GM18861 (cell line): ENCODE data around the gene UBXN2A.
"Not testable (repeated sequence)": the region's sequence is repeated elsewhere in the genome, so short reads cannot be mapped to it uniquely, and the experiment has no call there.

Experiments used
- ATAC-seq: cut with Tn5 transposase; IDR thresholded peaks from one replicate; pipeline ENCODE4 v1.9.1; 2021; ENCODE audit not compliant: unreplicated experiment

Gene UBXN2A

GRCh38 chr2:24011250-24012104 lies 71.2 kb downstream of the UBXN2A start:
- ATAC-seq: no peak

- ATAC-seq: no peak
Measured at GRCh38 chr2:24012521-24013188, 72.4 kb downstream of the UBXN2A start.

- not testable (repeated sequence) for ATAC-seq
Measured at GRCh38 chr2:24014902-24015301, 74.6 kb downstream of the UBXN2A start.

- ATAC-seq: no peak
Measured at GRCh38 chr2:24015562-24016375, 75.5 kb downstream of the UBXN2A start.

GRCh38 chr2:24016376-24016761 lies 76.1 kb downstream of the UBXN2A start:
- no peak for ATAC-seq

- ATAC-seq: no peak
Measured at GRCh38 chr2:24016853-24017703, 76.8 kb downstream of the UBXN2A start.

GRCh38 chr2:24017711-24018110 lies 77.4 kb downstream of the UBXN2A start:
- ATAC-seq: no peak

GRCh38 chr2:24018241-24018640 lies 78.0 kb downstream of the UBXN2A start:
- no peak for ATAC-seq

- ATAC-seq: no peak
Measured at GRCh38 chr2:24019729-24020128, 79.5 kb downstream of the UBXN2A start.

GRCh38 chr2:24020244-24020643 lies 80.0 kb downstream of the UBXN2A start:
- ATAC-seq: no peak

- no peak for ATAC-seq
Measured at GRCh38 chr2:24021122-24021998, 81.1 kb downstream of the UBXN2A start.

- no peak for ATAC-seq
Measured at GRCh38 chr2:24022324-24022974, 82.2 kb downstream of the UBXN2A start.

GRCh38 chr2:24022975-24023575 lies 82.8 kb downstream of the UBXN2A start:
- ATAC-seq: no peak

GRCh38 chr2:24024018-24024417 lies 83.8 kb downstream of the UBXN2A start:
- no peak for ATAC-seq

- no peak for ATAC-seq
Measured at GRCh38 chr2:24024996-24025663, 84.9 kb downstream of the UBXN2A start.

- no peak for ATAC-seq
Measured at GRCh38 chr2:24026233-24026632, 86.0 kb downstream of the UBXN2A start.

- no peak for ATAC-seq
Measured at GRCh38 chr2:24038786-24039499, 98.7 kb downstream of the UBXN2A start.

GRCh38 chr2:24040511-24040910 lies 100.2 kb downstream of the UBXN2A start:
- no peak for ATAC-seq
